Measurements from ENCODE around the gene SCARB1. TPM values are rescaled to one million over a fixed set of nuclear protein-coding genes. Genes with fewer than 3 reads are reported as not detected.

SCARB1 gene
- total RNA-seq, 1 donor from 2014 or later, result 4.3 TPM

- H3K27me3 ChIP-seq, result no peaks in the 10 kb centered on the region
- H3K9me3 ChIP-seq (ENCODE audit: low read depth), result no peaks in the 10 kb centered on the region
- H3K4me1 Mint-ChIP-seq, result peaks cover 24% of the 10 kb centered on the region
- H3K36me3 ChIP-seq, result no peaks in the 10 kb centered on the region
- no peak overlapping the region for H3K27ac ChIP-seq
- peak overlapping the region; percentile 40 for H3K27ac Mint-ChIP-seq
- no peaks in the 10 kb centered on the region for H3K9me3 Mint-ChIP-seq
- H3K27me3 Mint-ChIP-seq (ENCODE audit: insufficient read depth, low read depth), result peaks cover 6% of the 10 kb centered on the region
- peak overlapping the region; percentile 27 for H3K4me2 ChIP-seq
- no peak overlapping the region for H3K4me3 ChIP-seq
- H4K20me1 ChIP-seq (ENCODE audit: low read depth), result no peaks in the 10 kb centered on the region
- H3K4me3 Mint-ChIP-seq, result no peak overlapping the region
- H3K79me2 ChIP-seq (ENCODE audit: low read depth), result no peaks in the 10 kb centered on the region
- H3K4me1 ChIP-seq, result peaks cover 21% of the 10 kb centered on the region
- H3K9ac ChIP-seq, result no peak overlapping the region
- peak overlapping the region; percentile 76 for H2AFZ ChIP-seq (replicated peaks)
- no peak for TF ChIP-seq EZH2 (IDR thresholded peaks at IDR 0.05)
- TF ChIP-seq EZH2phosphoT487 (IDR thresholded peaks at IDR 0.05), result no peak
- DNase-seq (ENCODE audit: low spot score), result no peak
- no peaks in the 10 kb centered on the region for H3K36me3 Mint-ChIP-seq
- H3F3A ChIP-seq (ENCODE audit: low read depth), result peaks cover 8% of the 10 kb centered on the region
Measured at GRCh38 chr12:124871297-124871696, 7.6 kb upstream of the SCARB1 start.

GRCh38 chr12:124870515-124870914 is 6.9 kb upstream of the SCARB1 start:
- H4K20me1 ChIP-seq (ENCODE audit: low read depth), result no peaks in the 10 kb centered on the region
- H3F3A ChIP-seq (ENCODE audit: low read depth), result peaks cover 8% of the 10 kb centered on the region
- Mint-ChIP-seq H3K4me3 (no peak overlapping the region), H3K4me1 (peaks cover 24% of the 10 kb centered on the region), H3K27ac (no peak overlapping the region), H3K9me3 (no peaks in the 10 kb centered on the region), H3K36me3 (no peaks in the 10 kb centered on the region), H3K27me3 (ENCODE audit: insufficient read depth, low read depth) (peaks cover 6% of the 10 kb centered on the region)
- H3K4me2 ChIP-seq, result no peak overlapping the region
- no peak overlapping the region for H3K4me3 ChIP-seq
- H2AFZ ChIP-seq (replicated peaks), result no peak overlapping the region
- no peak overlapping the region for H3K9ac ChIP-seq
- no peak overlapping the region for H3K27ac ChIP-seq
- DNase-seq (ENCODE audit: low spot score), result no peak
- no peaks in the 10 kb centered on the region for H3K79me2 ChIP-seq (ENCODE audit: low read depth)
- TF ChIP-seq CTCF (IDR thresholded peaks at IDR 0.05), result no peak
- TF ChIP-seq EZH2 (IDR thresholded peaks at IDR 0.05), result no peak
- no peak for TF ChIP-seq EZH2phosphoT487 (IDR thresholded peaks at IDR 0.05)
- no peaks in the 10 kb centered on the region for H3K36me3 ChIP-seq
- H3K9me3 ChIP-seq (ENCODE audit: low read depth), result no peaks in the 10 kb centered on the region
- peaks cover 21% of the 10 kb centered on the region for H3K4me1 ChIP-seq
- no peaks in the 10 kb centered on the region for H3K27me3 ChIP-seq

GRCh38 chr12:124869059-124869665 is 5.5 kb upstream of the SCARB1 start:
- TF ChIP-seq EZH2 (IDR thresholded peaks at IDR 0.05) (no peak), CTCF (IDR thresholded peaks at IDR 0.05) (no peak), EZH2phosphoT487 (IDR thresholded peaks at IDR 0.05) (no peak)
- H3F3A ChIP-seq (ENCODE audit: low read depth), result peaks cover 8% of the 10 kb centered on the region
- H3K27ac ChIP-seq, result no peak overlapping the region
- H3K27me3 ChIP-seq, result no peaks in the 10 kb centered on the region
- no peak overlapping the region for H2AFZ ChIP-seq (replicated peaks)
- no peaks in the 10 kb centered on the region for H4K20me1 ChIP-seq (ENCODE audit: low read depth)
- H3K27me3 Mint-ChIP-seq (ENCODE audit: insufficient read depth, low read depth), result peaks cover 7% of the 10 kb centered on the region
- H3K36me3 Mint-ChIP-seq, result no peaks in the 10 kb centered on the region
- no peak overlapping the region for H3K4me3 ChIP-seq
- H3K4me3 Mint-ChIP-seq, result peak overlapping the region; percentile 1
- peak overlapping the region; percentile 50 for H3K4me2 ChIP-seq
- peaks cover 21% of the 10 kb centered on the region for H3K4me1 ChIP-seq
- no peaks in the 10 kb centered on the region for H3K36me3 ChIP-seq
- peak overlapping the region; percentile 64 for H3K27ac Mint-ChIP-seq
- no peak overlapping the region for H3K9ac ChIP-seq
- H3K4me1 Mint-ChIP-seq, result peaks cover 22% of the 10 kb centered on the region
- no peaks in the 10 kb centered on the region for H3K79me2 ChIP-seq (ENCODE audit: low read depth)
- H3K9me3 ChIP-seq (ENCODE audit: low read depth), result no peaks in the 10 kb centered on the region
- H3K9me3 Mint-ChIP-seq, result peaks cover 4% of the 10 kb centered on the region
- DNase-seq (ENCODE audit: low spot score), result peak; percentile 54

All from neural progenitor cell (in vitro differentiated cells).